Stimulated activated CD4-positive, alpha-beta T cell treated with anti-CD3 and anti-CD28 coated beads, TNF-alpha, amount 100 ng/mL, for 48 hours (primary cell): ENCODE results near the gene BORCS5.

ENCODE experiments used
- DNase-seq, 3 donors: peaks; one replicate each; pipeline ENCODE4 v3.0.0-alpha.2; 2020; ENCODE audit warnings: low read depth in 3 of 3

The BORCS5 gene

DNA sequence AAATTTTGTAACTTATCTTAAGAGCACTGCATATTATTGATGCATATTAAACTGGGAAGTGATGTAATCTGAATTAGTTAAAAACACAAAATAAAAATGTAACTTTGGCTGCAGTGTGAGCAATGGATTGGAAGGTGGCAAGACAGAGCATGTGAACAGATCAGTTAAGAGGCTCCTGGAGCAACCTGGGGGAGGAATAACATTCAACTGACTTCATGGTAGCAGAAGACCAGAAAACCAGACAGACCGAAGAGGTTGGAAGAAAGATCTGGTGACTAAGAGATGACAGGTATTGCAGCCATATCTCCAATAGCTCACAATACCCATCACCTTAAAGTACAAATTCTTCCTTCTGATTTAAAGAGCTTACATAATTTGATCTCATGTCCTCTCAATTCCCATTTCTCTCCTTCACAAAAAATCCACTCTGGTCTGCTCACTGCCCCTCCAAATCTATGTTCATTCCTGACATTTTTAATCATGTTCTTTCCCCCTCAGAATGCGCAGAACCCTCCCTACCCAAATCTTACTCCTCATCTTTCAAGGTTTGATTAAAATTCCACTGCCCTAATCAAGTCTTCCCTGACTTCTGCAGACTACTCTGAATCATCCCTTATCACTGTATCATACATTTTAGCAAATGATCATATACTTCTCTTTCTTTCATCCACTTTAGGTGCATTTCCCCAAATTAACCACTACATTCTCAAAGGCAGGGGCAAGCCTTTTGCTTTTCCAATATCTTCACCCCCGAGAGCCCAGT lies 154.3 kb downstream of the BORCS5 start:
- no peak for DNase-seq

DNA sequence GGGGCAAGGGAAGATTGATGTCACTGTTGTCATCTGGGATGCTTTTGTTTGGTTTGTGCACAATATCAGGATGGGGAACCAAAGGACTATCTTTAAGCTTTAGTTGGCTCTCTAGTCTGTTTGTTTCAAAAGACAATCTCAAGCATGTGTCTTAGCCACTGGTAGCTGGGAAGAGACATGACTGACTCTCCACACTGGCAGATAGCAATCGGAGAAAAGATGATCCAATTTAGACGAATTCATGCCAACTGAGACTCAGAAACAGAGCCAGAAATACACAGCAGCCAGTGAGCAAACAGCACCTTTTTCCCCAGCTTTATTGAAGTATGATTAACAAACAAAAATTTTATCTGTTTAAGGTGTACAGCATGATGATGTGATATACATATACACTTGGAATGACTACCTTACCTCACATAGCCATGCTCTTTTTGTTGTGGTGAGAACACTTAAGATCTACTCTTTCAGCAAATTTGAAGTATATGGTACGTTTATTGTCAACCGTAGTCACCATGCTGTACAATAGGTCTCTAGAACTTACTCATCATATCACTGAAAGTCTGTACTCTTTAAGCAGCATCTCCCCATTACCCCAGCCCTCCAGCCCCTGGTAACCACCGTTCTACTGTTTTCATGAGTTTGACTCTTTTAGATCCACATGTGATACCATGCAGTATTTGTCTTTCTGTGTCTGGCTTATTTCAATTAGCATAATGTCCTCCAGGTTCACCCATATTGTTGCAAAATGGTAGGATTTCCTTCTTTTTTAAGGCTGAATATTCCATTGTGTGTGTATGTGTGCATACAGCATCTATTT lies 155.2 kb downstream of the BORCS5 start:
- peak in 1 of 3 donors; percentile 57 for DNase-seq

GRCh38 chr12:12513416-12514006 lies 156.6 kb downstream of the BORCS5 start:
- DNase-seq = no peak

DNA sequence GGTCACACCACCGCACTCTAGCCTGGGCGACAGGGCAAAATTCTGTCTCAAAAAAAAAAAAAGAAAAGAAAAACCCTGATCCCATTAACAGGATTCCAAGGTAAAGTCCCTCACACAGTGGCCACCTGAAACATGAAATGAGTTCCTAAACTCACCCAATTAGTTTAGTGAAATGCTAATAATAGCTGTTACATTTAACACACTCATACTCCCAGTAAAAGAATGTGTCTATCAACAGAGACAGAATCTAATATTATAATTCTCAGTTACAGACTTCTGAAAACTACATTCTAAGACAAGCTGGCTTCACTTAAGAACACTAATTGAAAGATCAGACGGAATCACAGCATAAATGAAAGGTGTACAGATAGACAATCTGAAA lies 161.6 kb downstream of the BORCS5 start:
- DNase-seq = no peak

DNA sequence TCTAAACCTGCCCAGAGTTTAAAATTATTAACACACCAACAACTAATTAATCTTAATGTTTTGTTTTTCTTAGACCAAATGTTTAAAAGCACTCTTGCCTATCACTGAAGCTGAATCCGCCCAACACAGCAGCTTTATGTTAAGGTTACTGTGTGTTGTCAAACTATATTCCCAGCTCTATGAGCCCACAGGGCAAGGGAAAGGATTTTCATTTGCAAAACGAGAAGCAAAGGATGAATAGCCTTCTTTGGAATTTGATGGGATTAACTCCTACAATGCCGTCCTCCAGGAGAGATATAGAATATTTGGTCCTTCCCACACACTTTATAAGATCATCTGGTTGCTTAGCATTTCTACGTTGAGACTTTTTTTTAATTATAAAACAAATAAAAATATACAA lies 162.0 kb downstream of the BORCS5 start:
- no peak for DNase-seq
